Measurements from ENCODE around the gene PDE7B.

The PDE7B gene

GRCh38 chr6:136012198-136012887 lies 160.8 kb downstream of the PDE7B start (continued):
- TF ChIP-seq ZNF510 (tag by site-specific recombination; IDR thresholded peaks at IDR 0.05; ENCODE audit: insufficient replicate concordance) (no peak), GLIS1 (tag by site-specific recombination; IDR thresholded peaks at IDR 0.05) (no peak), ZNF280C (tag by site-specific recombination; IDR thresholded peaks at IDR 0.05) (no peak)

- H3K4me1 ChIP-seq (ENCODE audit: control insufficient read depth, insufficient read depth, low read length): 0 out of 2 replicates have a peak, but pooled peaks cover 7% of the 10 kb centered on the region
- TF ChIP-seq ZNF10 (tag by site-specific recombination; IDR thresholded peaks at IDR 0.05): no peak
- TF ChIP-seq ZNF132 (tag by site-specific recombination; IDR thresholded peaks at IDR 0.05; ENCODE audit: borderline replicate concordance): no peak
- no peak for TF ChIP-seq ZNF48 (tag by site-specific recombination; IDR thresholded peaks at IDR 0.05)
- TF ChIP-seq SCRT2 (tag by site-specific recombination; IDR thresholded peaks at IDR 0.05): no peak
- no peak for TF ChIP-seq ZIC2 (tag by site-specific recombination; IDR thresholded peaks at IDR 0.05)
- no peak for TF ChIP-seq ZBTB44 (tag by site-specific recombination; IDR thresholded peaks at IDR 0.05)
- TF ChIP-seq RBAK (tag by site-specific recombination; IDR thresholded peaks at IDR 0.05): no peak
- no peak for TF ChIP-seq ZFHX2 (tag by site-specific recombination; conservative IDR thresholded peaks at IDR 0.05)
- H3K9me3 ChIP-seq (ENCODE audit: control insufficient read depth, insufficient read depth, low read depth, low read length): no peaks in the 10 kb centered on the region
- ChIA-PET POLR2A (no interaction called here), CTCF (interaction anchor here (1.1 kb wide), 1 partner anchor 214 kb away, joined by 3 read pairs; no protein-coding TSS in a partner anchor)
- H3K36me3 ChIP-seq (ENCODE audit: control insufficient read depth in 2 of 2, insufficient read depth in 1 of 2, low read length in 2 of 2): no peaks in the 10 kb centered on the region
- H3K27ac ChIP-seq (ENCODE audit: extremely low read depth, low read depth, low read length): no peak overlapping the region
- H3K4me3 ChIP-seq (ENCODE audit: low read depth, low read length): no peak overlapping the region
Measured at GRCh38 chr6:136012943-136013342, 161.4 kb downstream of the PDE7B start.

GRCh38 chr6:136014454-136015437 lies 163.2 kb downstream of the PDE7B start:
- 0 out of 2 replicates have a peak, but pooled peaks cover 7% of the 10 kb centered on the region for H3K4me1 ChIP-seq (ENCODE audit: control insufficient read depth, insufficient read depth, low read length)
- H3K9me3 ChIP-seq (ENCODE audit: control insufficient read depth, insufficient read depth, low read depth, low read length): no peaks in the 10 kb centered on the region
- no peak overlapping the region for H3K27ac ChIP-seq (ENCODE audit: extremely low read depth, low read depth, low read length)
- no peaks in the 10 kb centered on the region for H3K36me3 ChIP-seq (ENCODE audit: control insufficient read depth in 2 of 2, insufficient read depth in 1 of 2, low read length in 2 of 2)
- no peak overlapping the region for H3K4me3 ChIP-seq (ENCODE audit: low read depth, low read length)
- POLR2A ChIA-PET: no interaction called here
- CTCF ChIA-PET: interaction anchor here (0.7 kb wide), 1 partner anchor 212 kb away, joined by 4 read pairs; no protein-coding TSS in a partner anchor
- TF ChIP-seq ZBTB21 (tag by site-specific recombination; IDR thresholded peaks at IDR 0.05): peak; percentile 72
- no peak for TF ChIP-seq PBX3 (CRISPR knock-in tag; IDR thresholded peaks at IDR 0.05)
- TF ChIP-seq PRDM10 (tag by site-specific recombination; IDR thresholded peaks at IDR 0.05): peak; percentile 29; the same call in 1 of the 2 replicates
- TF ChIP-seq OSR2 (tag by site-specific recombination; IDR thresholded peaks at IDR 0.05): no peak
- TF ChIP-seq ZNF837 (tag by site-specific recombination; IDR thresholded peaks at IDR 0.05): no peak
- TF ChIP-seq ZNF513 (tag by site-specific recombination; IDR thresholded peaks at IDR 0.05): no peak
- TF ChIP-seq ZNF623 (tag by site-specific recombination; IDR thresholded peaks at IDR 0.05): no peak
- TF ChIP-seq ZBTB48 (tag by site-specific recombination; IDR thresholded peaks at IDR 0.05): no peak
- TF ChIP-seq KLF10 (tag by site-specific recombination; IDR thresholded peaks at IDR 0.05): no peak
- no peak for TF ChIP-seq ZNF76 (tag by site-specific recombination; IDR thresholded peaks at IDR 0.05; ENCODE audit: borderline replicate concordance, low read depth)

Measured in HEK293 (cell line).